ENCODE measurements around the gene CDY2A.
"Not testable (repeated sequence)": the region's sequence is repeated elsewhere in the genome, so short reads cannot be mapped to it uniquely, and the experiment has no call there.

CDY2A gene

DNA sequence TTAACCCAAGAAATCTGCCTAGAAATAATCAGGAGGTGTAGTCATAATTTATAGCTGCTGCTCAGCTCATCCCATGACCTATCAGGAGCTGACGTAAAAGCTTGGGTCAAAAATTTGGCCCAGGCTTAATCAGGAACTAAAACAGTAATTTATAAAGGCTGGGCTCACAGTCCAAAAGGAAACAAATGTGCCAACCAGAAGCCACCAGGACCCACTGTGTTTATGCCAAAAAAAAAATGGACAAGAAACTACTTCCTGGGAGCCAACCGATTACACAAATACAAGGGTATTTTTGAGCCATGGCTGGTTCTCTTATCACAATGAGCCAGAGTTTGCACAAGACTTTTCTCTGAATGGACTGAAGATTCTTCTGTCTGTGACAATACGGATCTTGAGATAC lies 19.4 kb downstream of the CDY2A start:
- H3K27ac ChIP-seq (replicated peaks; ENCODE audit: low read length); H3K9me3 ChIP-seq (replicated peaks in 1 of 2; ENCODE audit: control insufficient read depth in 2 of 2, insufficient read depth in 1 of 2, low read depth in 1 of 2, low read length in 2 of 2); H2AFZ ChIP-seq (ENCODE audit: low read length); H3K36me3 ChIP-seq (replicated peaks in 1 of 2; ENCODE audit: control insufficient read depth in 2 of 2, insufficient read depth in 2 of 2, low read length in 2 of 2); H3K4ac ChIP-seq (ENCODE audit: low read length); H2BK5ac ChIP-seq (ENCODE audit: low read length); H3K18ac ChIP-seq (ENCODE audit: low read length); DNase-seq (ENCODE audit: low spot score); H3K79me1 ChIP-seq (ENCODE audit: low read depth, low read length); H2BK15ac ChIP-seq (ENCODE audit: low read length); H3K9ac ChIP-seq (ENCODE audit: low read depth, low read length, poor library complexity); H2AK5ac ChIP-seq (ENCODE audit: low read depth, low read length); H3K4me1 ChIP-seq (ENCODE audit: control insufficient read depth in 2 of 2, insufficient read depth in 1 of 2, low read depth in 1 of 2, low read length in 2 of 2); H4K8ac ChIP-seq (ENCODE audit: low read depth, low read length); H2BK12ac ChIP-seq (ENCODE audit: low read length); H3K23ac ChIP-seq (ENCODE audit: low read depth, low read length, poor library complexity); H3K4me3 ChIP-seq (ENCODE audit: low read length in 2 of 2); H2BK120ac ChIP-seq (ENCODE audit: low read depth, low read length); H3K4me2 ChIP-seq (ENCODE audit: insufficient read depth, low read length, poor library complexity, severe bottlenecking); H3K27me3 ChIP-seq (ENCODE audit: control insufficient read depth in 3 of 3, insufficient read depth in 3 of 3, low read depth in 1 of 3, low read length in 3 of 3); H4K91ac ChIP-seq (ENCODE audit: low read depth, low read length, poor library complexity); H3K14ac ChIP-seq (ENCODE audit: low read length): not testable (repeated sequence)
- WGBS, 2 donors (ENCODE audit: extremely low coverage in 2 of 2, insufficient read length in 2 of 2, insufficient replicate concordance in 1 of 2), result no CpG with 5 or more reads among the region's 3 CpGs

DNA sequence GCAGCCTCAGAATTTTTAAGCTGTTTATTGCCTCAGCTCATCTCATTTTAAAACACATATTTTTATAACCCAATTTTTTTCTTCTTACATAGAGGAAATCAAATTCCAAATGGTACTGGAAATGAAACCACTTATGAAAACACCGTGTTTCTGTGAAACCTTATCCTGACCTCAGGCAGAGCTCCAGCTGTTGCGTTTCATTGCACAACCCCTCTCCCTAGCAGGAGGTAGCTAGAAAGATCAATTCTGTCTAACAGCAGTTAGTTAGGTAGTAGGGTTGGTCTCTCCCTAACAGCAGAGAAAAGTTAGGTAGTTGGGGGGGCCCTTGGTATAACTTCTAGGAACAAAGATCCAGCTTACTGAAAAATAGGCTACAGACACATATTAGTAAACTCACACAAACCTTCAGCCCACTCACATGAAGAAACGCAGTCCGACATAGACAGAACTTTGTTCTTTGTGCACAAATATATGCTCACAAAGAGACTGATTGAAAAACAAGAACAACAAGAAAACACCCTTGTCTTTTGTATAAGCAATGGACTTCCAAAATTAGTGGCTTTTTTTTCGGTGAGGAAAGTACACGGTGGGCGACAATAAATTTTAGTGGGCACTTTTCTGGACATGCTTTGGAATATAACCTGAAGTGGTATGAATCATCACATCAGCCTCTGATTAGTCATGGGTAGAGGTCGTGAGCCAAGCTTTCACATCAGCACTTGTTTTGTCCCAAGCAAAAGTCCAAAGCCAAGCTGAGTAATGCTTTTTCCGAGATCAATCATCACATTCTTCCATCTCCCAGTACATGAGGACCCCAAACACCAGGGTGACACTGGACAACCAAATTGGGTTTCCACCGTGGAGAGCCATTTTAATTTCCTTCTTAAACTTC lies 22.8 kb downstream of the CDY2A start:
- H2AK5ac ChIP-seq (ENCODE audit: low read depth, low read length); H3K14ac ChIP-seq (ENCODE audit: low read length); H2BK12ac ChIP-seq (ENCODE audit: low read length); H3K4ac ChIP-seq (ENCODE audit: low read length); H3K27ac ChIP-seq (replicated peaks; ENCODE audit: low read length); H3K4me1 ChIP-seq (ENCODE audit: control insufficient read depth in 2 of 2, insufficient read depth in 1 of 2, low read depth in 1 of 2, low read length in 2 of 2); H4K8ac ChIP-seq (ENCODE audit: low read depth, low read length); H2BK120ac ChIP-seq (ENCODE audit: low read depth, low read length); H3K9me3 ChIP-seq (replicated peaks in 1 of 2; ENCODE audit: control insufficient read depth in 2 of 2, insufficient read depth in 1 of 2, low read depth in 1 of 2, low read length in 2 of 2); H2BK15ac ChIP-seq (ENCODE audit: low read length); H3K4me2 ChIP-seq (ENCODE audit: insufficient read depth, low read length, poor library complexity, severe bottlenecking); H3K79me1 ChIP-seq (ENCODE audit: low read depth, low read length); H3K4me3 ChIP-seq (ENCODE audit: low read length in 2 of 2); H3K9ac ChIP-seq (ENCODE audit: low read depth, low read length, poor library complexity); H4K91ac ChIP-seq (ENCODE audit: low read depth, low read length, poor library complexity); DNase-seq (ENCODE audit: low spot score); H3K36me3 ChIP-seq (replicated peaks in 1 of 2; ENCODE audit: control insufficient read depth in 2 of 2, insufficient read depth in 2 of 2, low read length in 2 of 2); H3K23ac ChIP-seq (ENCODE audit: low read depth, low read length, poor library complexity); H3K27me3 ChIP-seq (ENCODE audit: control insufficient read depth in 3 of 3, insufficient read depth in 3 of 3, low read depth in 1 of 3, low read length in 3 of 3); H3K18ac ChIP-seq (ENCODE audit: low read length); H2AFZ ChIP-seq (ENCODE audit: low read length); H2BK5ac ChIP-seq (ENCODE audit: low read length): not testable (repeated sequence)
- no CpG with 5 or more reads among the region's 10 CpGs for WGBS, 2 donors (ENCODE audit: extremely low coverage in 2 of 2, insufficient read length in 2 of 2, insufficient replicate concordance in 1 of 2)

DNA sequence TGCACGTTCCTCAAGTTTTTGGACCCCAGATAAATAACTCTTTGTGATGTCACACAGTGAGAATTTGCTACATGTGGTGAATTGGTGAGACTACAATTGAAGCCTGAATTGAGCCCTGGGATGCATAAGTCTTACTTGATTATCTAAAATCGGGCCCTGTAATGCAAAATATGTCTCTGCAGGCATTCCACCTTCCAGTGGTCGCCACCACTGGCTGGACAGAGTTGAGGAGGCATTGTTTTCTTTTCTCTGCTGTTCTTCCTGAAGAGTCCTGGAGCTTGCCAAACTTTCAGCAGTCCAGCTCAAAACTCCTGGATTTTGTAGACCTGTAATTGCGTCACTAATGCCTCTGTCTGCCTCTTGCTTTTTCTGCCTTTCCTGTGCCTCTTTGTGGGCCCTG lies 23.5 kb downstream of the CDY2A start:
- not testable (repeated sequence) for H3K4me1 ChIP-seq (ENCODE audit: control insufficient read depth in 2 of 2, insufficient read depth in 1 of 2, low read depth in 1 of 2, low read length in 2 of 2); H3K23ac ChIP-seq (ENCODE audit: low read depth, low read length, poor library complexity); H3K79me1 ChIP-seq (ENCODE audit: low read depth, low read length); H3K18ac ChIP-seq (ENCODE audit: low read length); H4K8ac ChIP-seq (ENCODE audit: low read depth, low read length); H3K9ac ChIP-seq (ENCODE audit: low read depth, low read length, poor library complexity); DNase-seq (ENCODE audit: low spot score); H2AK5ac ChIP-seq (ENCODE audit: low read depth, low read length); H3K36me3 ChIP-seq (replicated peaks in 1 of 2; ENCODE audit: control insufficient read depth in 2 of 2, insufficient read depth in 2 of 2, low read length in 2 of 2); H3K14ac ChIP-seq (ENCODE audit: low read length); H2BK12ac ChIP-seq (ENCODE audit: low read length); H3K27ac ChIP-seq (replicated peaks; ENCODE audit: low read length); H3K4ac ChIP-seq (ENCODE audit: low read length); H2BK120ac ChIP-seq (ENCODE audit: low read depth, low read length); H2AFZ ChIP-seq (ENCODE audit: low read length); H2BK15ac ChIP-seq (ENCODE audit: low read length); H3K9me3 ChIP-seq (replicated peaks in 1 of 2; ENCODE audit: control insufficient read depth in 2 of 2, insufficient read depth in 1 of 2, low read depth in 1 of 2, low read length in 2 of 2); H3K4me2 ChIP-seq (ENCODE audit: insufficient read depth, low read length, poor library complexity, severe bottlenecking); H3K27me3 ChIP-seq (ENCODE audit: control insufficient read depth in 3 of 3, insufficient read depth in 3 of 3, low read depth in 1 of 3, low read length in 3 of 3); H3K4me3 ChIP-seq (ENCODE audit: low read length in 2 of 2); H4K91ac ChIP-seq (ENCODE audit: low read depth, low read length, poor library complexity); H2BK5ac ChIP-seq (ENCODE audit: low read length)
- WGBS, 2 donors (ENCODE audit: extremely low coverage in 2 of 2, insufficient read length in 2 of 2, insufficient replicate concordance in 1 of 2), result no CpG with 5 or more reads among the region's 4 CpGs

DNA sequence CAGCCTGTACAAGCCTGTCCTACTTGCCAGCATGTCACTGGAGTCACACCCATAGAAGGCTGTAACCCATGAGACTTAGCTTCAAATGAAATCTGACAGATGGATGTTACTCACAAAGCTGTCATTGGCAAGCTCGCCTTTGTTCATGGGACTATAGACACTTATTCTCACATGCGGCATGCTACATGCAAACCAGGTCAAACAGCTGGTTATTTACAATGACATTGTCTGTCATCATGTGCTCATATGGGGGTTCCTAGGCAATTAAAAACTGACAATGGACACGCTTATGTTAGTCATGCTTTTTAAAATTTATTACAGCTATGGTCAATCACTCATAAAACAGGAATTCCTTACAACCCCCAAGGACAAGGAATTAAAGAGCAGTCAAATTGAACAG lies 30.9 kb downstream of the CDY2A start:
- H3K4me1 ChIP-seq (ENCODE audit: control insufficient read depth in 2 of 2, insufficient read depth in 1 of 2, low read depth in 1 of 2, low read length in 2 of 2); H3K27ac ChIP-seq (replicated peaks; ENCODE audit: low read length); H3K4ac ChIP-seq (ENCODE audit: low read length); H3K4me2 ChIP-seq (ENCODE audit: insufficient read depth, low read length, poor library complexity, severe bottlenecking); H2AK5ac ChIP-seq (ENCODE audit: low read depth, low read length); H3K27me3 ChIP-seq (ENCODE audit: control insufficient read depth in 3 of 3, insufficient read depth in 3 of 3, low read depth in 1 of 3, low read length in 3 of 3); H3K9me3 ChIP-seq (replicated peaks in 1 of 2; ENCODE audit: control insufficient read depth in 2 of 2, insufficient read depth in 1 of 2, low read depth in 1 of 2, low read length in 2 of 2); H3K18ac ChIP-seq (ENCODE audit: low read length); DNase-seq (ENCODE audit: low spot score); H3K36me3 ChIP-seq (replicated peaks in 1 of 2; ENCODE audit: control insufficient read depth in 2 of 2, insufficient read depth in 2 of 2, low read length in 2 of 2); H3K14ac ChIP-seq (ENCODE audit: low read length); H4K91ac ChIP-seq (ENCODE audit: low read depth, low read length, poor library complexity); H3K9ac ChIP-seq (ENCODE audit: low read depth, low read length, poor library complexity); H2AFZ ChIP-seq (ENCODE audit: low read length); H2BK15ac ChIP-seq (ENCODE audit: low read length); H2BK5ac ChIP-seq (ENCODE audit: low read length); H2BK120ac ChIP-seq (ENCODE audit: low read depth, low read length); H4K8ac ChIP-seq (ENCODE audit: low read depth, low read length); H3K23ac ChIP-seq (ENCODE audit: low read depth, low read length, poor library complexity); H3K79me1 ChIP-seq (ENCODE audit: low read depth, low read length); H3K4me3 ChIP-seq (ENCODE audit: low read length in 2 of 2); H2BK12ac ChIP-seq (ENCODE audit: low read length): not testable (repeated sequence)
- WGBS, 2 donors (ENCODE audit: extremely low coverage in 2 of 2, insufficient read length in 2 of 2, insufficient replicate concordance in 1 of 2), result no CpG with 5 or more reads among the region's 3 CpGs

Data from neuronal stem cell (in vitro differentiated cells).